MM.1S (cell line): ENCODE measurements around the gene SLFN12L.
A peak's percentile ranks its signal among the peaks of the same experiment; 100 is the strongest.

ENCODE experiments used
- DNase-seq: peaks from one replicate; pipeline ENCODE4 v3.0.0-alpha.2; 2015
- H2AFZ ChIP-seq: fragments of 300-600 bp; sonication (generic); 2 replicates; pipeline ENCODE4 v1.6.0; 2016; ENCODE audit warnings: antibody characterized with exemption, low read length
- H3F3A ChIP-seq: fragments of 300-600 bp; sonication (generic); 2 replicates; pipeline ENCODE4 v1.6.1; 2016; ENCODE audit warnings: mild to moderate bottlenecking, antibody characterized with exemption, low read length, moderate library complexity, mixed read lengths; ENCODE audit not compliant: insufficient read depth
- H3K27ac ChIP-seq: fragments of 300-600 bp; sonication (generic); 2 replicates; pipeline ENCODE4 v1.5.1; 2016; ENCODE audit warnings: mild to moderate bottlenecking, low read length
- H3K27me3 ChIP-seq: fragments of 300-600 bp; sonication (generic); replicated peaks from 2 replicates; pipeline ENCODE4 v1.6.0; 2016; ENCODE audit warnings: low read length; ENCODE audit not compliant: insufficient read depth
- H3K36me3 ChIP-seq: fragments of 300-600 bp; sonication (generic); replicated peaks from 2 replicates; pipeline ENCODE4 v1.6.1; 2016; ENCODE audit warnings: mild to moderate bottlenecking, low read length, mixed read lengths; ENCODE audit not compliant: insufficient read depth
- H3K4me1 ChIP-seq: fragments of 300-600 bp; sonication (generic); 2 replicates; pipeline ENCODE4 v1.6.1; 2016; ENCODE audit warnings: low read length, mixed read lengths
- H3K4me2 ChIP-seq: fragments of 300-600 bp; sonication (generic); 2 replicates; pipeline ENCODE4 v1.6.0; 2016; ENCODE audit warnings: low read depth, low read length
- H3K4me3 ChIP-seq: fragments of 300-600 bp; sonication (generic); 2 replicates; pipeline ENCODE4 v1.5.1; 2016; ENCODE audit warnings: low read length, mixed read lengths
- H3K79me2 ChIP-seq: fragments of 300-600 bp; sonication (generic); 2 replicates; pipeline ENCODE4 v1.6.1; 2016; ENCODE audit warnings: mixed run types, low read length, mixed read lengths
- H3K9ac ChIP-seq: fragments of 300-600 bp; sonication (generic); 2 replicates; pipeline ENCODE4 v1.6.1; 2016; ENCODE audit warnings: low read length, mixed read lengths
- H3K9me2 ChIP-seq: fragments of 300-600 bp; sonication (generic); replicated peaks from 2 replicates; pipeline ENCODE4 v1.6.1; 2016; ENCODE audit warnings: mild to moderate bottlenecking, low read length, mixed read lengths; ENCODE audit not compliant: insufficient read depth
- H3K9me3 ChIP-seq: fragments of 300-600 bp; sonication (generic); replicated peaks from 2 replicates; pipeline ENCODE4 v1.6.1; 2016; ENCODE audit warnings: mild to moderate bottlenecking, low read length, mixed read lengths; ENCODE audit not compliant: insufficient read depth
- H4K20me1 ChIP-seq: fragments of 300-600 bp; sonication (generic); 2 replicates; pipeline ENCODE4 v1.6.1; 2016; ENCODE audit warnings: mild to moderate bottlenecking, low read length, moderate library complexity, mixed read lengths; ENCODE audit not compliant: insufficient read depth
- EZH2 ChIP-seq: fragments of 300-600 bp; sonication (generic); optimal IDR thresholded peaks from 2 replicates; pipeline ENCODE3; 2017; ENCODE audit warnings: low read depth, mild to moderate bottlenecking, antibody characterized with exemption, low read length, mixed read lengths
- EZH2phosphoT487 ChIP-seq: fragments of 300-600 bp; sonication (generic); IDR thresholded peaks from 2 replicates; pipeline ENCODE4 v1.6.1; 2018; ENCODE audit warnings: antibody characterized with exemption, low read length
- TF ChIP-seq, protein P1 (sequence below): fragments of 300-600 bp; sonication (generic); IDR thresholded peaks from 2 replicates; pipeline ENCODE4 v1.5.1; 2016; ENCODE audit warnings: antibody characterized with exemption, low read length, mixed read lengths

The SLFN12L gene

GRCh38 chr17:35438433-35438832 lies 99.0 kb downstream of the SLFN12L start:
- H3F3A ChIP-seq = peaks cover under 1% of the 10 kb centered on the region; the same call in 1 of the 2 replicates
- no peaks in the 10 kb centered on the region; the same call in 1 of the 2 replicates for H3K36me3 ChIP-seq
- H3K4me2 ChIP-seq = no peak overlapping the region
- H3K27ac ChIP-seq = no peak overlapping the region
- TF ChIP-seq, protein P1, sequence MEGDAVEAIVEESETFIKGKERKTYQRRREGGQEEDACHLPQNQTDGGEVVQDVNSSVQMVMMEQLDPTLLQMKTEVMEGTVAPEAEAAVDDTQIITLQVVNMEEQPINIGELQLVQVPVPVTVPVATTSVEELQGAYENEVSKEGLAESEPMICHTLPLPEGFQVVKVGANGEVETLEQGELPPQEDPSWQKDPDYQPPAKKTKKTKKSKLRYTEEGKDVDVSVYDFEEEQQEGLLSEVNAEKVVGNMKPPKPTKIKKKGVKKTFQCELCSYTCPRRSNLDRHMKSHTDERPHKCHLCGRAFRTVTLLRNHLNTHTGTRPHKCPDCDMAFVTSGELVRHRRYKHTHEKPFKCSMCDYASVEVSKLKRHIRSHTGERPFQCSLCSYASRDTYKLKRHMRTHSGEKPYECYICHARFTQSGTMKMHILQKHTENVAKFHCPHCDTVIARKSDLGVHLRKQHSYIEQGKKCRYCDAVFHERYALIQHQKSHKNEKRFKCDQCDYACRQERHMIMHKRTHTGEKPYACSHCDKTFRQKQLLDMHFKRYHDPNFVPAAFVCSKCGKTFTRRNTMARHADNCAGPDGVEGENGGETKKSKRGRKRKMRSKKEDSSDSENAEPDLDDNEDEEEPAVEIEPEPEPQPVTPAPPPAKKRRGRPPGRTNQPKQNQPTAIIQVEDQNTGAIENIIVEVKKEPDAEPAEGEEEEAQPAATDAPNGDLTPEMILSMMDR = no peak
- TF ChIP-seq EZH2phosphoT487 (no peak), EZH2 (no peak)
- H3K4me1 ChIP-seq = peaks cover 5% of the 10 kb centered on the region
- no peak overlapping the region for H2AFZ ChIP-seq
- no peaks in the 10 kb centered on the region for H3K9me3 ChIP-seq
- no peak overlapping the region for H3K4me3 ChIP-seq
- H3K9me2 ChIP-seq = no peaks in the 10 kb centered on the region
- no peaks in the 10 kb centered on the region for H4K20me1 ChIP-seq
- no peak for DNase-seq
- H3K9ac ChIP-seq = no peak overlapping the region
- no peaks in the 10 kb centered on the region for H3K27me3 ChIP-seq
- peaks cover 28% of the 10 kb centered on the region for H3K79me2 ChIP-seq

- peaks cover 27% of the 10 kb centered on the region for H3K79me2 ChIP-seq
- peak overlapping the region; percentile 92 for H3K4me2 ChIP-seq
- no peaks in the 10 kb centered on the region; the same call in 1 of the 2 replicates for H3K36me3 ChIP-seq
- H4K20me1 ChIP-seq = no peaks in the 10 kb centered on the region
- H3K4me1 ChIP-seq = peaks cover 14% of the 10 kb centered on the region
- H3K4me3 ChIP-seq = peak overlapping the region; percentile 75
- no peaks in the 10 kb centered on the region for H3K9me2 ChIP-seq
- peak; percentile 93 for DNase-seq
- H3F3A ChIP-seq = peaks cover 13% of the 10 kb centered on the region
- H3K9me3 ChIP-seq = no peaks in the 10 kb centered on the region
- peak overlapping the region; percentile 59; the same call in 1 of the 2 replicates for H3K9ac ChIP-seq
- H2AFZ ChIP-seq = peak overlapping the region; percentile 89
- H3K27me3 ChIP-seq = no peaks in the 10 kb centered on the region
- peak overlapping the region; percentile 61; the same call in 1 of the 2 replicates for H3K27ac ChIP-seq
- TF ChIP-seq EZH2phosphoT487 (no peak), EZH2 (no peak)
- TF ChIP-seq, protein P1 = no peak
These were observed 104.2 kb downstream of the SLFN12L start for GRCh38 chr17:35433075-35433894.

GRCh38 chr17:35432176-35433074 lies 105.1 kb downstream of the SLFN12L start, which contains the start of gene SLFN12:
Gene SLFN12 (minus strand): TSS chr17:35432500. CDS start chr17:35423028, 9,472 bp downstream.
- peaks cover 14% of the 10 kb centered on the region for H3K4me1 ChIP-seq
- H2AFZ ChIP-seq = peak within 1 kb of the TSS; percentile 89
- peaks cover 13% of the 10 kb centered on the region for H3F3A ChIP-seq
- peak within 1 kb of the TSS; percentile 59; the same call in 1 of the 2 replicates for H3K9ac ChIP-seq
- H3K9me3 ChIP-seq = no peaks in the 10 kb centered on the region
- no peaks in the 10 kb centered on the region for H3K9me2 ChIP-seq
- peak within 1 kb of the TSS; percentile 61; the same call in 1 of the 2 replicates for H3K27ac ChIP-seq
- peak within 1 kb of the TSS; percentile 92 for H3K4me2 ChIP-seq
- no peaks in the 10 kb centered on the region for H3K36me3 ChIP-seq
- H3K4me3 ChIP-seq = peak within 1 kb of the TSS; percentile 75
- H4K20me1 ChIP-seq = no peaks in the 10 kb centered on the region
- H3K79me2 ChIP-seq = peaks cover 27% of the 10 kb centered on the region
- TF ChIP-seq EZH2 (no peak), EZH2phosphoT487 (no peak)
- TF ChIP-seq, protein P1 = no peak
- DNase-seq = peak; percentile 82
- H3K27me3 ChIP-seq = no peaks in the 10 kb centered on the region
